SK-N-SH treated with all-trans-retinoic acid at 6 μM for 48 hours (cell line): ENCODE measurements around the gene ZNF614.

ENCODE experiments used
- ARNTL ChIP-seq: fragments of 450-650 bp; formaldehyde crosslinking; IDR thresholded peaks from 2 replicates; pipeline ENCODE4 v1.5.0; 2020; ENCODE audit warnings: low read depth, mild to moderate bottlenecking, moderate library complexity, borderline replicate concordance
- CSDC2 ChIP-seq: fragments of 250-450 bp; sonication (Bioruptor Pico); IDR thresholded peaks from 2 replicates; pipeline ENCODE4 v1.5.0; 2020; ENCODE audit warnings: mild to moderate bottlenecking, moderate library complexity
- PPARA ChIP-seq: fragments of 250-450 bp; sonication (Bioruptor Pico); IDR thresholded peaks from 2 replicates; pipeline ENCODE4 v1.5.0; 2020; ENCODE audit warnings: mild to moderate bottlenecking, borderline replicate concordance
- TCF4 ChIP-seq: fragments of 250-450 bp; sonication (Bioruptor Pico); IDR thresholded peaks from 2 replicates; pipeline ENCODE4 v1.8.0; 2021; ENCODE audit warnings: mild to moderate bottlenecking, moderate library complexity, borderline replicate concordance
- TOX ChIP-seq: fragments of 250-450 bp; sonication (Bioruptor Pico); IDR thresholded peaks from 2 replicates; pipeline ENCODE4 v1.8.0; 2021; ENCODE audit warnings: mild to moderate bottlenecking, moderate library complexity, borderline replicate concordance
- TSHZ2 ChIP-seq: fragments of 250-450 bp; sonication (Bioruptor Pico); IDR thresholded peaks from 2 replicates; pipeline ENCODE4 v1.5.0; 2020; ENCODE audit warnings: mild to moderate bottlenecking, moderate library complexity
- TF ChIP-seq, protein P1 (sequence below): fragments of 250-450 bp; sonication (Bioruptor Pico); IDR thresholded peaks from 2 replicates; pipeline ENCODE4 v1.5.1; 2020; ENCODE audit warnings: low read depth, mild to moderate bottlenecking, moderate library complexity
- TF ChIP-seq, protein P2 (sequence below): fragments of 250-450 bp; sonication (Bioruptor Pico); IDR thresholded peaks from 2 replicates; pipeline ENCODE4 v1.8.0; 2020; ENCODE audit warnings: mild to moderate bottlenecking, moderate library complexity, borderline replicate concordance
- TF ChIP-seq, protein P3 (sequence below): fragments of 250-450 bp; sonication (Bioruptor Pico); IDR thresholded peaks from 2 replicates; pipeline ENCODE4 v1.5.1; 2021; ENCODE audit warnings: mild to moderate bottlenecking, moderate library complexity

- TF ChIP-seq ARNTL (CRISPR knock-in tag) (no peak), TCF4 (CRISPR knock-in tag) (no peak), PPARA (no peak), TOX (CRISPR knock-in tag) (no peak), TSHZ2 (CRISPR knock-in tag) (no peak), CSDC2 (CRISPR knock-in tag) (no peak)
- TF ChIP-seq, protein P1, sequence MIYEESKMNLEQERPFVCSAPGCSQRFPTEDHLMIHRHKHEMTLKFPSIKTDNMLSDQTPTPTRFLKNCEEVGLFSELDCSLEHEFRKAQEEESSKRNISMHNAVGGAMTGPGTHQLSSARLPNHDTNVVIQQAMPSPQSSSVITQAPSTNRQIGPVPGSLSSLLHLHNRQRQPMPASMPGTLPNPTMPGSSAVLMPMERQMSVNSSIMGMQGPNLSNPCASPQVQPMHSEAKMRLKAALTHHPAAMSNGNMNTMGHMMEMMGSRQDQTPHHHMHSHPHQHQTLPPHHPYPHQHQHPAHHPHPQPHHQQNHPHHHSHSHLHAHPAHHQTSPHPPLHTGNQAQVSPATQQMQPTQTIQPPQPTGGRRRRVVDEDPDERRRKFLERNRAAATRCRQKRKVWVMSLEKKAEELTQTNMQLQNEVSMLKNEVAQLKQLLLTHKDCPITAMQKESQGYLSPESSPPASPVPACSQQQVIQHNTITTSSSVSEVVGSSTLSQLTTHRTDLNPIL (CRISPR knock-in tag) = no peak
- TF ChIP-seq, protein P2, sequence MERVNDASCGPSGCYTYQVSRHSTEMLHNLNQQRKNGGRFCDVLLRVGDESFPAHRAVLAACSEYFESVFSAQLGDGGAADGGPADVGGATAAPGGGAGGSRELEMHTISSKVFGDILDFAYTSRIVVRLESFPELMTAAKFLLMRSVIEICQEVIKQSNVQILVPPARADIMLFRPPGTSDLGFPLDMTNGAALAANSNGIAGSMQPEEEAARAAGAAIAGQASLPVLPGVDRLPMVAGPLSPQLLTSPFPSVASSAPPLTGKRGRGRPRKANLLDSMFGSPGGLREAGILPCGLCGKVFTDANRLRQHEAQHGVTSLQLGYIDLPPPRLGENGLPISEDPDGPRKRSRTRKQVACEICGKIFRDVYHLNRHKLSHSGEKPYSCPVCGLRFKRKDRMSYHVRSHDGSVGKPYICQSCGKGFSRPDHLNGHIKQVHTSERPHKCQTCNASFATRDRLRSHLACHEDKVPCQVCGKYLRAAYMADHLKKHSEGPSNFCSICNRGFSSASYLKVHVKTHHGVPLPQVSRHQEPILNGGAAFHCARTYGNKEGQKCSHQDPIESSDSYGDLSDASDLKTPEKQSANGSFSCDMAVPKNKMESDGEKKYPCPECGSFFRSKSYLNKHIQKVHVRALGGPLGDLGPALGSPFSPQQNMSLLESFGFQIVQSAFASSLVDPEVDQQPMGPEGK (CRISPR knock-in tag) = no peak
- TF ChIP-seq, protein P3, sequence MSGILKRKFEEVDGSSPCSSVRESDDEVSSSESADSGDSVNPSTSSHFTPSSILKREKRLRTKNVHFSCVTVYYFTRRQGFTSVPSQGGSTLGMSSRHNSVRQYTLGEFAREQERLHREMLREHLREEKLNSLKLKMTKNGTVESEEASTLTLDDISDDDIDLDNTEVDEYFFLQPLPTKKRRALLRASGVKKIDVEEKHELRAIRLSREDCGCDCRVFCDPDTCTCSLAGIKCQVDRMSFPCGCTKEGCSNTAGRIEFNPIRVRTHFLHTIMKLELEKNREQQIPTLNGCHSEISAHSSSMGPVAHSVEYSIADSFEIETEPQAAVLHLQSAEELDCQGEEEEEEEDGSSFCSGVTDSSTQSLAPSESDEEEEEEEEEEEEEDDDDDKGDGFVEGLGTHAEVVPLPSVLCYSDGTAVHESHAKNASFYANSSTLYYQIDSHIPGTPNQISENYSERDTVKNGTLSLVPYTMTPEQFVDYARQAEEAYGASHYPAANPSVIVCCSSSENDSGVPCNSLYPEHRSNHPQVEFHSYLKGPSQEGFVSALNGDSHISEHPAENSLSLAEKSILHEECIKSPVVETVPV (CRISPR knock-in tag) = no peak
These were observed 41.5 kb upstream of the ZNF614 start for GRCh38 chr19:52069653-52070052.
